GM12872 (cell line): Measurements from ENCODE around the gene CCDC8.

ENCODE experiments used
- CTCF ChIP-seq: IDR thresholded peaks from 3 replicates; pipeline ENCODE4 v1.5.1; 2011; ENCODE audit warnings: low read depth, mild to moderate bottlenecking, low read length, moderate library complexity; ENCODE audit not compliant: insufficient read depth

CCDC8 gene

GRCh38 chr19:46376241-46377153 is 36.9 kb downstream of the CCDC8 start:
- TF ChIP-seq CTCF = no peak

GRCh38 chr19:46374536-46375475 is 38.6 kb downstream of the CCDC8 start:
- TF ChIP-seq CTCF = no peak

- TF ChIP-seq CTCF = no peak
Measured at GRCh38 chr19:46373491-46374359, 39.6 kb downstream of the CCDC8 start.

GRCh38 chr19:46372901-46373490 is 40.4 kb downstream of the CCDC8 start:
- TF ChIP-seq CTCF = no peak

- no peak for TF ChIP-seq CTCF
Measured at GRCh38 chr19:46371371-46371901, 41.9 kb downstream of the CCDC8 start.

GRCh38 chr19:46369817-46370216 is 43.5 kb downstream of the CCDC8 start:
- no peak for TF ChIP-seq CTCF
